Measurements from ENCODE around the gene DBN1. TPM values are rescaled to one million over a fixed set of nuclear protein-coding genes. Genes with fewer than 3 reads are reported as not detected.

DBN1 gene
- total and polyA plus RNA-seq, 2 of the 8 experiments (the other 6 are each of a cell fraction or from before 2014, with no cell fraction given), result 168 to 333 TPM

DNA sequence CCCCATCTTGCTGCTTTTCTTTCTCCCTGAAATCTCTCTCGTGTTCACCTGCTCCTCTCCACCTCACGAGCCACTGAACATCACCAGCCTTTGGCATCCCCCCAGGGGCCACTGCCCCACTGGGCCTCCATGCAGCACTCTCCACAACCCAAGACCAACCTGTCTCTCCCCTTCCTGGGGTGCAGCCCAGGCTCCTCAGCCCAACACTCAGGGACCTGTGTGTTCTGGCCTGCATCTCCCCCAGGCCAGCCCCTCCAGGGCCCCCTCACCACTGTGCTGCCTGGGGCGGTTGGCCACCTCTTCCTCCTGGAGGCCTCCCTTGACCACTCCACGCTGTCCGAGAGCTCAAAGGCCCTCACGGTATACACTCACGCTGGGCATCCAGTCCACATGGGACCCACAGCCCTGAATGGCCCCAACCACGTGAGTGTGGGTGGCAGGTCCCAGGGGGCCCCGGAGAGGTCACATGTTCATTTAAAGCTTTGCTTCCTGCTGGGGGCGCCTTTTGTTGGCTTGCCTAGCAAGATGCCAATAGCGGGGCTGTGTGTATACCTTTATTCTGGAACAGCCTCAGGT, 36.6 kb upstream of the DBN1 start:
- H3K18ac ChIP-seq (ENCODE audit: extremely low read depth, low read length), result no peak overlapping the region
- H3K79me2 ChIP-seq (ENCODE audit: control insufficient read depth in 1 of 2, insufficient read depth in 2 of 2, low read length in 2 of 2), result no peaks in the 10 kb centered on the region; a peak in 1 of 4 replicates
- no peaks in the 10 kb centered on the region for H3K27me3 ChIP-seq (replicated peaks in 1 of 4; ENCODE audit: control insufficient read depth in 3 of 4, extremely low read depth in 1 of 4, insufficient read depth in 3 of 4, low read length in 3 of 4)
- no peak overlapping the region for H3K56ac ChIP-seq (replicated peaks; ENCODE audit: insufficient read length, low read depth, low read length)
- ChIA-PET CTCF (ENCODE audit: partially characterized antibody) (interaction anchor here (0.9 to 20.8 kb wide), 4 partner anchors 10 to 20 kb away, joined by 3 to 306 read pairs (median 30); partner anchors contain the start of gene PDLIM7), POLR2A (ENCODE audit: partially characterized antibody) (interaction anchor here (0.7 to 65.5 kb wide), 5 partner anchors 9 to 43 kb away, joined by 3 to 3349 read pairs (median 4); partner anchors contain the start of genes DBN1, FAM193B, PDLIM7 and PRR7)
- no peak overlapping the region for H2BK120ac ChIP-seq (replicated peaks; ENCODE audit: low read depth, low read length)
- H3K23ac ChIP-seq (ENCODE audit: insufficient read length), result no peak overlapping the region
- H2BK20ac ChIP-seq (ENCODE audit: low read length), result no peak overlapping the region
- H4K8ac ChIP-seq (ENCODE audit: extremely low read depth, insufficient read depth, low read length), result no peak overlapping the region
- no peak overlapping the region for H3K4me3 ChIP-seq (ENCODE audit: extremely low read depth in 1 of 4, insufficient read depth in 2 of 4, low read depth in 3 of 4, low read length in 4 of 4)
- no peak overlapping the region for H3K4ac ChIP-seq (replicated peaks; ENCODE audit: insufficient read length, low read depth, low read length)
- no peaks in the 10 kb centered on the region for H3K23me2 ChIP-seq (ENCODE audit: low read depth, low read length)
- no peak overlapping the region for H2BK12ac ChIP-seq (ENCODE audit: low read depth, low read length)
- H3K79me1 ChIP-seq (ENCODE audit: low read depth, low read length), result 0 out of 2 replicates have a peak, but pooled peaks cover 2% of the 10 kb centered on the region
- DNase-seq (ENCODE audit: low read depth in 1 of 2, low spot score in 2 of 2) (no peak), FAIRE-seq (no peak)
- H4K20me1 ChIP-seq (replicated peaks in 1 of 2; ENCODE audit: control insufficient read depth in 1 of 2, insufficient read depth in 2 of 2, low read length in 2 of 2), result peaks cover 0 to 17% of the 10 kb centered on the region in 2 experiments
- H2AFZ ChIP-seq (ENCODE audit: low read length), result no peak overlapping the region
- H3K4me1 ChIP-seq (replicated peaks in 1 of 4; ENCODE audit: control insufficient read depth in 3 of 4, insufficient read depth in 4 of 4, low read length in 3 of 4), result peaks cover 0 to 12% (median 9%) of the 10 kb centered on the region in 4 experiments; a peak in 5 of 7 replicates
- no peak overlapping the region for H4K5ac ChIP-seq (ENCODE audit: insufficient read length, low read depth, low read length)
- H3K14ac ChIP-seq (ENCODE audit: insufficient read length), result no peak overlapping the region
- peak overlapping the region; percentile 71; the same call in 1 of the 2 replicates for H2BK5ac ChIP-seq (ENCODE audit: low read depth, low read length)
- H3K9ac ChIP-seq (replicated peaks in 1 of 4; ENCODE audit: extremely low read depth in 1 of 4, low read depth in 3 of 4, low read length in 3 of 4), result no peak overlapping the region
- peaks cover 22 to 45% (median 42%) of the 10 kb centered on the region in 4 experiments for H3K36me3 ChIP-seq (ENCODE audit: control insufficient read depth in 2 of 4, insufficient read depth in 4 of 4, low read length in 3 of 4)
- WGBS, 2 experiments (ENCODE audit: extremely low coverage in 1 of 2, insufficient coverage in 1 of 2, insufficient read length in 1 of 2, insufficient replicate concordance in 2 of 2, low coverage in 1 of 2, low lambda C conversion rate in 2 of 2, missing lambda C conversion rate in 1 of 2), result 90% methylated on average over 11 of the region's 11 CpGs; no CpG with 5 or more reads in 1 of the 2 experiments
- H3K27ac ChIP-seq (ENCODE audit: low read depth, low read length), result no peak overlapping the region
- H4K91ac ChIP-seq (replicated peaks; ENCODE audit: insufficient read length, low read length), result no peak overlapping the region
- no peaks in the 10 kb centered on the region for H3K9me3 ChIP-seq (ENCODE audit: insufficient read depth in 2 of 2, low read depth in 1 of 2, low read length in 1 of 2)
- H2AK5ac ChIP-seq (ENCODE audit: low read depth, low read length), result no peak overlapping the region
- no peak overlapping the region for H3K4me2 ChIP-seq (ENCODE audit: insufficient read depth in 1 of 2, low read depth in 2 of 2, low read length in 2 of 2)
- H2BK15ac ChIP-seq (ENCODE audit: low read length), result 0 out of 2 replicates have a peak overlapping the region, but pooled peaks have one; percentile 29
- no peak for TF ChIP-seq BCL11A (IDR thresholded peaks at IDR 0.05; ENCODE audit: low read depth in 2 of 2, low read length in 2 of 2)
- TF ChIP-seq, protein P1, sequence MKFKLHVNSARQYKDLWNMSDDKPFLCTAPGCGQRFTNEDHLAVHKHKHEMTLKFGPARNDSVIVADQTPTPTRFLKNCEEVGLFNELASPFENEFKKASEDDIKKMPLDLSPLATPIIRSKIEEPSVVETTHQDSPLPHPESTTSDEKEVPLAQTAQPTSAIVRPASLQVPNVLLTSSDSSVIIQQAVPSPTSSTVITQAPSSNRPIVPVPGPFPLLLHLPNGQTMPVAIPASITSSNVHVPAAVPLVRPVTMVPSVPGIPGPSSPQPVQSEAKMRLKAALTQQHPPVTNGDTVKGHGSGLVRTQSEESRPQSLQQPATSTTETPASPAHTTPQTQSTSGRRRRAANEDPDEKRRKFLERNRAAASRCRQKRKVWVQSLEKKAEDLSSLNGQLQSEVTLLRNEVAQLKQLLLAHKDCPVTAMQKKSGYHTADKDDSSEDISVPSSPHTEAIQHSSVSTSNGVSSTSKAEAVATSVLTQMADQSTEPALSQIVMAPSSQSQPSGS (IDR thresholded peaks at IDR 0.05; ENCODE audit: low read length), result no peak
- no peak for TF ChIP-seq EZH2 (IDR thresholded peaks at IDR 0.05; ENCODE audit: low read depth, low read length, severe bottlenecking)
- no peak for TF ChIP-seq POU5F1 (IDR thresholded peaks at IDR 0.05; ENCODE audit: low read depth, low read length)
- TF ChIP-seq, protein P2, sequence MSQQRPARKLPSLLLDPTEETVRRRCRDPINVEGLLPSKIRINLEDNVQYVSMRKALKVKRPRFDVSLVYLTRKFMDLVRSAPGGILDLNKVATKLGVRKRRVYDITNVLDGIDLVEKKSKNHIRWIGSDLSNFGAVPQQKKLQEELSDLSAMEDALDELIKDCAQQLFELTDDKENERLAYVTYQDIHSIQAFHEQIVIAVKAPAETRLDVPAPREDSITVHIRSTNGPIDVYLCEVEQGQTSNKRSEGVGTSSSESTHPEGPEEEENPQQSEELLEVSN (IDR thresholded peaks at IDR 0.05), result no peak
- no peak for TF ChIP-seq JUN (IDR thresholded peaks at IDR 0.05; ENCODE audit: low read depth, low read length)
- TF ChIP-seq MAFK (IDR thresholded peaks at IDR 0.05; ENCODE audit: low read depth, low read length), result no peak
- TF ChIP-seq GABPA (IDR thresholded peaks at IDR 0.05; ENCODE audit: borderline replicate concordance, insufficient read depth, low read length), result no peak
- no peak for TF ChIP-seq SP1 (IDR thresholded peaks at IDR 0.05; ENCODE audit: low read depth, low read length)
- no peak for TF ChIP-seq SAP30 (IDR thresholded peaks at IDR 0.05; ENCODE audit: insufficient read depth, insufficient replicate concordance, low read length)
